ENCODE data around the gene ZDHHC4.
"Not testable (repeated sequence)": the region's sequence is repeated elsewhere in the genome, so short reads cannot be mapped to it uniquely, and the experiment has no call there.

The ZDHHC4 gene

GRCh38 chr7:6634021-6634420, 56.8 kb downstream of the ZDHHC4 start:
- no peak for DNase-seq (ENCODE audit: low spot score)

GRCh38 chr7:6634971-6635370, 57.7 kb downstream of the ZDHHC4 start:
- peak; percentile 78 for FAIRE-seq
- not testable (repeated sequence) for DNase-seq (ENCODE audit: low spot score)

More at GRCh38 chr7:6634021-6634420, 56.8 kb downstream of the ZDHHC4 start:
- FAIRE-seq, result peak; percentile 81

GRCh38 chr7:6636741-6637543, 59.7 kb downstream of the ZDHHC4 start, which contains the start of gene ZNF316:
ZNF316 (plus strand) TSS chr7:6637318; CDS start chr7:6642410, 5,092 bp downstream.
- FAIRE-seq (peak; percentile 94), DNase-seq (ENCODE audit: low spot score) (peak; percentile 97)

GRCh38 chr7:6637544-6638229, 60.4 kb downstream of the ZDHHC4 start:
- peak; percentile 85 for FAIRE-seq
- peak; percentile 92 for DNase-seq (ENCODE audit: low spot score)
